CD14-positive monocyte (primary cell): ENCODE results near the gene SUCO. TPM values are rescaled to one million over a fixed set of nuclear protein-coding genes. Genes with fewer than 3 reads are reported as not detected.

Experiments used
- DNase-seq, 3 donors: peaks; one replicate each; pipeline ENCODE4 v3.0.0-alpha.2; 2011 to 2022
- H2AFZ ChIP-seq: 2 replicates; pipeline ENCODE4 v1.6.0; 2012; ENCODE audit warnings: mild to moderate bottlenecking, low read depth, low read length, inconsistent platforms; ENCODE audit not compliant: insufficient read depth, poor library complexity, severe bottlenecking
- H3K27ac ChIP-seq, 2 donors: 1 replicate in 1 of 2; 2 replicates in 1 of 2; pipeline ENCODE4 v1.5.1; 2012 to 2013; ENCODE audit warnings: low read length in 2 of 2, control low read depth in 1 of 2, inconsistent platforms in 1 of 2, low read depth in 1 of 2, mild to moderate bottlenecking in 1 of 2
- H3K27me3 ChIP-seq, 2 donors: one replicate each; pipeline versions ENCODE4 v1.6.0 to v1.6.1; 2011 to 2013; ENCODE audit warnings: low read length in 2 of 2; ENCODE audit not compliant: control insufficient read depth in 2 of 2, insufficient read depth in 2 of 2
- H3K36me3 ChIP-seq, 2 donors: replicated peaks in 1 of 2; 1 replicate in 1 of 2; 2 replicates in 1 of 2; pipeline versions ENCODE4 v1.5.1 to v1.6.1; 2012 to 2013; ENCODE audit warnings: low read length in 2 of 2, control low read depth in 1 of 2, inconsistent platforms in 1 of 2, mild to moderate bottlenecking in 1 of 2; ENCODE audit not compliant: insufficient read depth in 2 of 2, control insufficient read depth in 1 of 2
- H3K4me1 ChIP-seq, 2 donors: 1 replicate in 1 of 2; 2 replicates in 1 of 2; pipeline versions ENCODE4 v1.5.1 to v1.6.1; 2012 to 2013; ENCODE audit warnings: low read length in 2 of 2, control low read depth in 1 of 2, inconsistent platforms in 1 of 2, mild to moderate bottlenecking in 1 of 2, moderate library complexity in 1 of 2; ENCODE audit not compliant: insufficient read depth in 2 of 2, control insufficient read depth in 1 of 2
- H3K4me2 ChIP-seq: replicated peaks from 2 replicates; pipeline ENCODE3; 2012; ENCODE audit warnings: low read length, moderate library complexity, mild to moderate bottlenecking; ENCODE audit not compliant: poor library complexity, severe bottlenecking; ENCODE audit errors: extremely low read depth
- H3K4me3 ChIP-seq, 3 experiments: fragments of 200-600 bp in 1 of 3; sonication (generic) in 1 of 3; replicated peaks in 1 of 3; 1 replicate in 2 of 3; 2 replicates in 1 of 3; pipeline ENCODE4 v1.5.1; 2011 to 2013; ENCODE audit warnings: low read length in 3 of 3, mild to moderate bottlenecking in 3 of 3, control low read depth in 2 of 3, low read depth in 2 of 3, inconsistent platforms in 1 of 3, moderate library complexity in 1 of 3
- H3K79me2 ChIP-seq: 2 replicates; pipeline ENCODE4 v1.6.0; 2012; ENCODE audit warnings: mild to moderate bottlenecking, control low read depth, inconsistent platforms, low read length, moderate library complexity; ENCODE audit not compliant: insufficient read depth
- H3K9ac ChIP-seq: 2 replicates; pipeline ENCODE4 v1.6.0; 2017; ENCODE audit warnings: low read length, mild to moderate bottlenecking; ENCODE audit not compliant: insufficient read depth, poor library complexity, severe bottlenecking
- H3K9me3 ChIP-seq, 2 donors: replicated peaks in 1 of 2; 1 replicate in 1 of 2; 2 replicates in 1 of 2; pipeline versions ENCODE4 v1.5.1 to v1.6.1; 2012 to 2013; ENCODE audit warnings: low read length in 2 of 2, control low read depth in 1 of 2; ENCODE audit not compliant: control insufficient read depth in 1 of 2, insufficient read depth in 1 of 2
- H4K20me1 ChIP-seq: 2 replicates; pipeline ENCODE4 v1.6.0; 2012; ENCODE audit warnings: mild to moderate bottlenecking, low read length, control low read depth, moderate library complexity; ENCODE audit not compliant: insufficient read depth
- H3K27ac Mint-ChIP-seq, 7 donors: one replicate each; pipeline ENCODE4 v1.8.0; 2020; ENCODE audit warnings: mild to moderate bottlenecking in 7 of 7, mixed read lengths in 7 of 7, moderate library complexity in 6 of 7, inconsistent platforms in 2 of 7
- H3K27me3 Mint-ChIP-seq, 3 donors: one replicate each; pipeline ENCODE4 v1.8.0; 2021 to 2022; ENCODE audit warnings: low read depth in 3 of 3, mild to moderate bottlenecking in 3 of 3, mixed read lengths in 3 of 3, moderate library complexity in 3 of 3, inconsistent platforms in 1 of 3
- H3K36me3 Mint-ChIP-seq, 2 donors: one replicate each; pipeline ENCODE4 v1.8.0; 2020; ENCODE audit warnings: mixed read lengths in 2 of 2, inconsistent platforms in 1 of 2, mild to moderate bottlenecking in 1 of 2
- H3K4me1 Mint-ChIP-seq: one replicate; pipeline ENCODE4 v1.8.0; 2020; ENCODE audit warnings: mild to moderate bottlenecking, mixed read lengths
- H3K4me3 Mint-ChIP-seq, 2 donors: one replicate each; pipeline ENCODE4 v1.8.0; 2020; ENCODE audit warnings: mild to moderate bottlenecking in 2 of 2, mixed read lengths in 2 of 2, moderate library complexity in 1 of 2
- H3K9me3 Mint-ChIP-seq, 7 donors: one replicate each; pipeline ENCODE4 v1.8.0; 2020 to 2022; ENCODE audit warnings: mixed read lengths in 7 of 7, mild to moderate bottlenecking in 6 of 7, moderate library complexity in 6 of 7, inconsistent platforms in 2 of 7
- CTCF ChIP-seq: fragments of 200-600 bp; IDR thresholded peaks from one replicate; pipeline ENCODE4 v1.8.0; 2022; ENCODE audit warnings: antibody characterized with exemption, mild to moderate bottlenecking
- WGBS: methylation state at CpG from one replicate; pipeline ENCODE4 v1.1.5; 2013; ENCODE audit warnings: missing lambda C conversion rate; ENCODE audit not compliant: insufficient coverage; 5-methylcytosine and 5-hydroxymethylcytosine counted together
- intact Hi-C, 2 donors: fragments of 100-400 bp; cut with micrococcal nuclease; formaldehyde crosslinking; loops; one replicate each; pipeline versions ENCODE4 v1.15.0 to v1.15.1; 2023
- polyA plus RNA-seq, 3 donors: library from polyadenylated mRNA; depleted of rRNA in 1 of 3; unstranded in 2 of 3; stranded (reverse) in 1 of 3; fragments of 300-500 nt in 2 of 3; fragments of >200 nt in 1 of 3; fragmentation: Illumina TruSeq in 2 of 3; gene quantifications; 1 replicate in 2 of 3; 2 replicates in 1 of 3; pipeline ENCODE4 v1.2.3, GENCODE V29; 2012 to 2021

Gene SUCO
- polyA plus RNA-seq, 3 donors: 6.8 to 8.5 (median 6.8) TPM

GRCh38 chr1:172557270-172557669 lies 24.3 kb downstream of the SUCO start:
- peaks cover 65 to 90% of the 10 kb centered on the region in 2 donors for H3K36me3 ChIP-seq

GRCh38 chr1:172559572-172560210 lies 26.7 kb downstream of the SUCO start:
- Histone ChIP-seq H3K79me2 (peaks cover 25% of the 10 kb centered on the region), H2AFZ (no peak overlapping the region), H3K36me3 (peaks cover 73 to 100% of the 10 kb centered on the region in 2 donors), H3K9ac (no peak overlapping the region), H3K4me3 (no peak overlapping the region), H3K9me3 (peaks cover 4 to 7% of the 10 kb centered on the region in 2 donors), H3K4me1 (no peaks in the 10 kb centered on the region), H3K27ac (no peak overlapping the region), H3K4me2 (no peak overlapping the region), H3K27me3 (no peaks in the 10 kb centered on the region), H4K20me1 (peaks cover 5% of the 10 kb centered on the region)
- Mint-ChIP-seq H3K27ac (peak overlapping the region in 1 of 7 donors; percentile 49), H3K9me3 (peaks cover 0 to 12% (median 6%) of the 10 kb centered on the region in 7 donors), H3K4me3 (no peak overlapping the region), H3K36me3 (peaks cover 79 to 94% of the 10 kb centered on the region in 2 donors), H3K27me3 (no peaks in the 10 kb centered on the region), H3K4me1 (peaks cover 4% of the 10 kb centered on the region)
- no peak for TF ChIP-seq CTCF
- intact Hi-C loops: no loop called here
- 100% methylated on average over 2 of the region's 4 CpGs for WGBS
- DNase-seq: no peak

More at GRCh38 chr1:172557270-172557669, 24.3 kb downstream of the SUCO start:
- no peaks in the 10 kb centered on the region for H3K27me3 ChIP-seq
- peaks cover 2% of the 10 kb centered on the region for H3K4me1 Mint-ChIP-seq
- intact Hi-C loops: no loop called here
- H3K9ac ChIP-seq: no peak overlapping the region
- H3K79me2 ChIP-seq: peaks cover 41% of the 10 kb centered on the region
- no peaks in the 10 kb centered on the region for H3K4me1 ChIP-seq
- no peak overlapping the region for H3K4me3 Mint-ChIP-seq
- 100% methylated on average over 1 of the region's 1 CpG for WGBS
- no peak overlapping the region for H3K27ac Mint-ChIP-seq
- peaks cover 68 to 84% of the 10 kb centered on the region in 2 donors for H3K36me3 Mint-ChIP-seq
- H3K9me3 Mint-ChIP-seq: peaks cover 0 to 4% (median 1%) of the 10 kb centered on the region in 7 donors
- H2AFZ ChIP-seq: no peak overlapping the region
- no peak overlapping the region for H3K27ac ChIP-seq
- peaks cover 17% of the 10 kb centered on the region for H4K20me1 ChIP-seq
- no peaks in the 10 kb centered on the region for H3K9me3 ChIP-seq
- TF ChIP-seq CTCF: no peak
- no peak overlapping the region for H3K4me2 ChIP-seq
- DNase-seq: no peak
- H3K4me3 ChIP-seq: no peak overlapping the region
- no peaks in the 10 kb centered on the region for H3K27me3 Mint-ChIP-seq
